IPS-NIHi11 (cell line): Measurements from ENCODE around the gene PHF3.

ENCODE experiments used
- DNase-seq: peaks from one replicate; pipeline ENCODE4 v3.0.0; 2012; ENCODE audit warnings: mixed read lengths, low spot score

Gene PHF3

DNA sequence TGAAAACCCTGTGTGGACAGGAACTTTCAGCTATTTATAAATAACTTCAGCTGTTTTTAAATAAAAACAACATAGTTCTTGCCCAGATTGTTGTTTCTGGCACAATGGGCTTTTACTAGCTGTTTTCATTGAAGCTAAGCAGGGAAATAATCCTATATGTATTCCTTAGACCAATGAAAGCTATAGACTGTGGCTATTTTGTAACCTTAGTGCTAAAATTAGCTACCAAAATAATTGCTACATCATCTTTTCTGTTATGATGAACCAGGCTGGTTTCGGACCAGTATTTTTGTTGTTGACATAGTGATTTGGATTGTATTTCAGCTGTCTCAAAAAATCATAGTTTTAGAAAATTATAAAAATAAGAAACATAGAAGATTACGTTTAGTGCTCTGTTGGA lies 13.7 kb downstream of the PHF3 start:
- DNase-seq, result no peak

DNA sequence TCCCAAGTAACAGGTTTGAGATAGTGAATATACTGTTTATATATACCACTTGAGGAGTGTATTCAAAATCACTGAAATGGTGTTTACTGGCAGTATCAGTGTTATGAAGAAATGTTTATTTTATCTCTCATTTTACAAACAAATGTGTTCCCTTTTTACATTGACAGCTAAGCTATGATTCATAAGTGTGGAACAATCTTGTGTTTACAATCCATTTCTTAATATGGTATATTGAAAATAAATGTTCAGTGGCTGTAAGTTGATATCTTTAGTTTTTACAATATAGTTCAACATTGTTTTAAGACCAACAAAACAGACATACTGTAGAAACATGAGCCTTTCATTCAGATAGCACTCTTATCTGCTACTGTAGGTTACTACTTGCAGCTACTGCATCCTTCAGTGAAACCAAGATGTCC lies 14.3 kb downstream of the PHF3 start:
- no peak for DNase-seq

DNA sequence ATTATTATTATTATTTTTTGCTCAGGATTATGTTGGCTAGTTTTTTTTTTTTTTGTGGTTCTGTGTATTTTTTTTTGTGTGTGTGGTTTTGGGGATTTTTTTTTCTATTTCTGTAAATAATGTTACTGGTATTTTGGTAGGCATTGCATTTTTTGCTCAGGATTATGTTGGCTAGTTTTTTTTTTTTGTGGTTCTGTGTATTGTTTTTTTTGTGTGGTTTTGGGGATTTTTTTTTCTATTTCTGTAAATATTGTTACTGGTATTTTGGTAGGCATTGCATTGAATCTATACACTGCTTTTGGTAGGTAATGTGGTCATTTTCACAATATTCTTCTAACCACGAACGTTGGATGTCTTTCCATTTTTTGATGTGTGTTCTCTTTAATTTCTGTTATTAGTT lies 17.4 kb downstream of the PHF3 start:
- no peak for DNase-seq

DNA sequence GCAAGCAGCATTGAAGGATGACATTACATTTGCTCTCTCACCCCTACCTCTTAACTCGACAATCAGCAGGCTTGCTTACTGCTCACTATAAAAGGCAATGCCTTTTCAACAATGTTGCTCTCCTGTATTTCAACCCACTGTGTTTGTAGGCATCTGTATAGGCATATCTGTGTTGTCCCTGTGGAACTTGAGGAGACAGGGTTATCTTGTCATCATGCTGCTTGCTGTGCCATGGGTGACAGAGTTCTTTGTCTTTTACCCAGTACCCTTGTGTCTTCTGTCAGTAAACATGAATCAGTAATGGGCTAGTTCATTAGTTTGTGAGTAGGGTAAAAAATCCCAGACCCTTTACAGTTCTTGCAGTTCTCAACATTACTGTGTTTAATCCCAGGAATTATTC lies 25.2 kb downstream of the PHF3 start:
- DNase-seq, result no peak

DNA sequence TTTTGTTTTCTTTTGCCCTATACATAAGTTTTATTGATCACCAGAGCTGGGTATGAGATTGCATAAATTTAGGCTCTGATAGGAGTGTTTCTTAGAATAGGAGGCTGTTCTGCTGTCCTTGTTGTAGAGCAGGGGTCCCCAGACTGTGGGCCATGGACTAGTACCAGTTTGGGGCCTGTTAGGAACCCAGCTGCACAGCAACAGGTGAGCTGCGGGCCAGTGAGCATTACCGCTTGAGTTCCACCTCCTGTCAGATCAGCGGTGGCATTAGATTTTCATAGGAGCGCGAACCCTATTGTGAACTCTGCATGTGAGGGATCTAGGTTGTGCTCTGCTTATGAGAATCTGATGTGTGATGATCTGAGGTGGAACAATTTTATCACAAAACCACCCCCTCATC lies 26.2 kb downstream of the PHF3 start:
- DNase-seq, result no peak

DNA sequence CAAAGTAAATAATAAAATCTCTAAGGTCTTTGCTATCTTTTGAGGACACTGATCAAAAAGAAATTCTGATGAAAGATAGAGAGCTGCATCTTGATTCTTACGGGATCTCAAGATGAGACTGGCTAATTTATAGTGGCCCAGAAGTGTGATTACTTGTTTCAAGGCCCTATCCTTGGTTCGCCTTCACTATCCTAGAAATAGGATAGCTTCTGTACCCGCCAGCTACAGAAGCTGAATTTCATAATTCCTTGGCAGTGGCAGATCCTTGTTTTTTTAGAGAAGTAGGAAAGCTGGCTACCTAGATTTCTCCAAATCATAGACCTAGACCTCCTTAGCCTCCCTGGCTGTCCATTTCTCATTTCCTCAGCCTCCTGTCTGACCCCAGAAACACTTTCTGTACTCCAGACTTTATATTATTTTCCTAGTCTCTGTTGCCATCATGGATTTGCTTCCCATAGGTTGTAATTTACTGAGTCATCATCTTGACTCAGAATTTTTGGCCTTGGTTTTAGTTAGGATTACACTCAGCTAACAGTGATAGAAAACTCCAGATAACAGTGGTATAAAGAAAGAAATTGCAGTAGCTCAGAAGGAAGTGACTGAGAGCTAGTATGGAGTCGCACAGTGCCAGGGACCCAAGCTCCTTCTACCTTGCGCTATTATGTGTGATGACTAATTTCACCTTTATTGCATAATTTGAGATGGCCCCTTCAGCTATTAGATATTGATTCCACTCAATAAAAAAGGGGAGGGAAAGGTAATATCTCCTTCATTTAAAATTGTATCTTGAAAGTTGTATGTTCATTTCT lies 27.7 kb downstream of the PHF3 start:
- no peak for DNase-seq

DNA sequence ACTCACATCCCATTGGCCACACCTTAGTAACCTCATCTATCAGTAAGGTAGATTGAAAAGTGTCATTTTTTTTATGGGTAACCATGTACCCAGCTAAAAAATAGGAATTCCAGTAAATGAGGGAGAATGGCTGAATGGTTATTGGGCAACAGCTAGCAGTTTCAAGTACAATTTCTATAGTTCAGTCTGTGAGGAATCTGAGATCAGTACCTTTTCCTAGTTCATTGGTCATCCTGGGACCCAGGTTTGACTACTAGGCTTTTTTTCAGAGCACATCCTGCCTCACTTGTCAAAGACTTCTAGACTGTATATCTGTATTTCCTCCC lies 28.3 kb downstream of the PHF3 start:
- DNase-seq, result no peak

DNA sequence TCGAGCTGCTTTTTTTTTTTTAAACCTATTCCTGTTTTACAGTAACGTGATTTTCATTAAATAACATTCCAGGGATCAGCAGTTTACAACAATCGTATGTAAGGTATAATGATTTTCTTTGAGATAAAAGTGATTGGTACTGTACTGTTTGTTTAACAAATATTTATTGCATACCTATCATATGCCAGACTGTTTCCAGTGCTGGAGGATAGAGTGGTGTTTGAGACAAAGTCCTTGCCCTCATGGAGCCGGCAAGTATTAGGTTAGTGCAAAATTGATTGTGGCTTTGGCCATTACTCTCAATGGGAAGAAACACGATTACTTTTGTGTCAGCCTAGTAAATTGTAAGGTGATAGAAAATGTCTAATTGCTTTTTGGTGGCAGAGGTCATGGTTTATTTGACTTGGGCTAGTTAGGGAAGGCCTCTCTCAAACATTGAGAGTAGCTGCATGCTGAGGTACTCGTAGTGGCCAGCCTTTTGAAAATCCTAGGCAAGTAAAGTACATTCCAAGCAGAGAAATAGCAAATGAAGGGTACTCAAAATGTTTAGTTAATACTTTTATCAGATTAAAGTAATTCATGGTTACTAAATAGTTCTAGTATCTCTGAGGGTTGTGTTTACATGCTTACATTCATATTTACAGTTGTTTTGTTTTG lies 35.6 kb downstream of the PHF3 start:
- no peak for DNase-seq

DNA sequence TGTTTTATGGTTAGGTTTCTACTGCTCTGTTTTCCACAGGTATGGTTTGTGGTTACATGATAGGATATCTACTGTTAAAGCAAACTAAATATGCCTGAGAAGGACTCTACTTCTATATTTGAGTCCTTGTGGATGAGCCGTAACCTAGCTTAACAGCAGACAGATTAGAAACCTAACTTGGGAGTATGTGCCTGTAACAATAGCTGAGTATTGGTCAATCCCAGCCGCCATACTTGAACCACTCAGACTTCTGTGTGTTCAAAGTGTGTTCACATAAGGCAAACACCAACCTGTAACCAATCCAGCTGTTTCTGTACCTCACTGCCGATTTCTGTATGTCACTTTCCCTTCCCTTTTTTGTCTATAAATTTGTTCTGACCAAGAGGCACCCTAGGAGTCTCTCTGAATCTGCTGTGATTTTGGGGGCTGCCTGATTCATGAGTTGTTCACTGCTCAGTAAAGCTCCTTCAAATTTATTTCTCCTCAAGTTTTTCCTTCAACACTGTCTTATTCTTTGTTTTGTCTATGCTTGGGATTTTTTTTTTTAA lies 37.1 kb downstream of the PHF3 start:
- DNase-seq, result no peak

DNA sequence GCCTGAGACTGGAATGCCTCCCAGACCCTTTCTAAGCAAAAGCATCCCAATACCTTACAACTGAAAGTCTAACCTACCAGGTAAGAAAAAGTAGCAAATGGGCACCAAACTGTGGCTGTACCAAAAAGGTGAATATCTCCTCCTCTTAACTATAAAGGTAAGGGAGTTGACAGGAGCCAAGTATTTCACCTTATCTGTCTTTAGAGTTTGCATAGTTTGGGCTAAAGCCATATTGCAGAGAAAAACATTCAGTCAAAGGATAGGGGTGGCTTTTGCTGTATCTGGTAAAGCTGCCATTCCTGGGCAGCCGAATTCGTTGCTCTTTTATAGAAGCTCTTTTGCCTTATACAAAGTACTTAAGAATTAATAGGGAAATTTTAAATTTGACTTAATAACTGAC lies 38.1 kb downstream of the PHF3 start:
- DNase-seq, result no peak

DNA sequence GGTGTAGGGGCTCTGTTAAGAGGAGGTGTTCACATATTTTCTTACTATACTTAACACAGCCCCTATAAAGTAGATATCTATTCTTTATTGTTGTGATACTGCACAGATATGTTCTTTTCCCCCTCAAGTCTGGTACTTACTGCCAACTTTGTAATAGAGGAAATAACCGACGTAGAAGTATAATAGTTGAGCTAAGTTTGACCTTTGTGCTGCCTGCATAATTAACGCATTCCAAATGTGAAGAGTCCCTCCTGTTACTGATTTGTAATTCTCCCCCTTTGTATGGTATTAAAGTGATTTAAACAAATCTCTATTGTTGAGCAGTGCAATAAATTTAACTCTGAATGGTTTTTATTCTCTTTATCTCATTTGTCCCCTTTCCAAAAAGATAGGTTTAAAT lies 39.0 kb downstream of the PHF3 start:
- no peak for DNase-seq

DNA sequence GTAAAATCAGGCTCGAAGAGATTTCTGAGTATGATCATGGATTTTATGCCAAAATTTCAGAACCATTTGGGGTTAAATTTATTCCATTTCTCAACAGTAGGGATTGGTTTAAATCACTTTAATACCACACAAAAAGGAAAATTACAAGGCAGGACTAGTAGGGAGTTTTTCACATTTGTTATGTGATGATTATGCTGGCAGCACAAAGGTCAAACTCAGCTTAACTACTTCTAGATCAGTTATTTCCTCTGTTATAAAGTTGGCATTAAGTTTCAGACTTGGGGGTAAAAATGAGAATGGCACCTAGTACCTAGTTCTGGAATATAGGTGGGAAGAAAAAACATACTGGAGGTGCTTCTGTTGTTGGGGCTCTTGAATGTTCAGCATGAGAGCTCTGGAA lies 39.5 kb downstream of the PHF3 start:
- DNase-seq, result no peak

DNA sequence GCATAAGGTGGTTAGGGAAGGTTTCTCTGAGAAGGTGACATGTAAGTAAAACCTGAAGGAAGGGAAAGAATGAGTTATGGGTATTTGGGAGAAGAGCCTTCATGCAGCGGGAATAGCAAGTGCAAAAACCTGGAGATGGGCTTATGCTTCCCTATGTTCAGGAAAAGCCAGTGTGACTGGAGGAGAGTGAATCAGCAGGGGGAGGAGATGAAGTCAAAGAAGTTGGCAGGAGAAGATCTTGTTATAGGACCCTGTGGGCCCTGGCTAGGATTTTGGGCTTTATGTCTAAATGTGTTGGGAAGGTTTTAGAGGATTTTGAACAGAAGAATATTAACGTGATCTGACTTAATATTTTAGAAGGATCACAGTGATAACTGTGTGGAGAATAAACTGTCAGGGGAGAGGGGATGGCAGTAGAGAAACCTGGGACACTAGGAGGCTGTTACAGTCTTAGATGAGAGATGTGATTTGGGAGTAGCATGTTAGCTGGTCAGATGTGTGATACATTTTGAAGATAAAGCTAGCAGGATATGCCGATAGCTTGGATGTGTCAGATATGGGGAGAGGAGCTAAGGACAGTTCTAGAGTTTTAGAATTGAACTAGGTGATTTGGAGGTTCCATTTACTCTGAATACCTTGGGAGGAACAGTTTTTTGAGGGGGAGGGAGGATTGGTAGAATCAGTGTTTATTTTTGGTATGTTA lies 41.0 kb downstream of the PHF3 start:
- no peak for DNase-seq

DNA sequence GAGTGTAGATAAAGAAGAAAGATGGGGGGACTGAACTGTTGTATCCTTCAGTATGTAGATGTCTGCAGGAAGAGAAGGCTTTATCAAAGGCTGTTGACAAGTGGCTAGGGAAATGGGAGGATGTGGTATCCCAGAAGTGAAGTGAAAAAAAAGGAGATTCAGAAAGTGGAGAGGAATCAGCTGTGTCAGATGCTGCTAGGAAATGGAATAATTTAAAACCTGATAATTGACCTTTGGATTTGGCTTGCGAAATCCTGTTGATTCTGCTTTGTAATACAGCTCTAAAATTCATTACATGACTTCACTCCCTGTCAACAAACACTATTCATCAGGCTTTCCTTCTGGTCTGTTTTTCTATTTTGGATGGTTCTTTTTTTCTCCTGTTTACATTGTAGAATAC lies 41.7 kb downstream of the PHF3 start:
- DNase-seq, result no peak

DNA sequence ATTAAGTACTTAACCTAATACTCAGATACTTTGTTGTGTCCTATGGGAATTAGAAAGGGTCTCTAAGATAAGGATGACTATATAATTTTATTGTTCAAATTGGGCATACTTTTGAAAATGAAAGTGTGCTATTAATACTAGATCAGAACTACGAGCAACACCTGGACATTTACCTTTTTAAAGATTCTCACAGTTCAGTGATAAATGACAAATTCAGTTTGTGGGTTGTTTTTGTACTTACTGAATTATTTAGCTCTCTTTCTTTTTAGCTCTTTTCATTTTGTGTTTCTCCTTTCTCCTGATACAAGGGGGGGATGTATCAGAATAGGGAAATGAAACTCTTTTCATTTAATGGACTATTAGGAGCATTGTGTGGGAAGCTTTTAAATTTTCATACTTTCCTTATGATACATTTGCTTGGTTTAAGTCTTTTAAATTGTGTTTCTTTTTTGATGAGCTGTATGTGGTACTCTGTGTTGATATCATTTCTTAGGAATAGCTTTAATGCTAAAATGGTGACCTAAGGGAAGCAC lies 47.5 kb downstream of the PHF3 start:
- no peak for DNase-seq

DNA sequence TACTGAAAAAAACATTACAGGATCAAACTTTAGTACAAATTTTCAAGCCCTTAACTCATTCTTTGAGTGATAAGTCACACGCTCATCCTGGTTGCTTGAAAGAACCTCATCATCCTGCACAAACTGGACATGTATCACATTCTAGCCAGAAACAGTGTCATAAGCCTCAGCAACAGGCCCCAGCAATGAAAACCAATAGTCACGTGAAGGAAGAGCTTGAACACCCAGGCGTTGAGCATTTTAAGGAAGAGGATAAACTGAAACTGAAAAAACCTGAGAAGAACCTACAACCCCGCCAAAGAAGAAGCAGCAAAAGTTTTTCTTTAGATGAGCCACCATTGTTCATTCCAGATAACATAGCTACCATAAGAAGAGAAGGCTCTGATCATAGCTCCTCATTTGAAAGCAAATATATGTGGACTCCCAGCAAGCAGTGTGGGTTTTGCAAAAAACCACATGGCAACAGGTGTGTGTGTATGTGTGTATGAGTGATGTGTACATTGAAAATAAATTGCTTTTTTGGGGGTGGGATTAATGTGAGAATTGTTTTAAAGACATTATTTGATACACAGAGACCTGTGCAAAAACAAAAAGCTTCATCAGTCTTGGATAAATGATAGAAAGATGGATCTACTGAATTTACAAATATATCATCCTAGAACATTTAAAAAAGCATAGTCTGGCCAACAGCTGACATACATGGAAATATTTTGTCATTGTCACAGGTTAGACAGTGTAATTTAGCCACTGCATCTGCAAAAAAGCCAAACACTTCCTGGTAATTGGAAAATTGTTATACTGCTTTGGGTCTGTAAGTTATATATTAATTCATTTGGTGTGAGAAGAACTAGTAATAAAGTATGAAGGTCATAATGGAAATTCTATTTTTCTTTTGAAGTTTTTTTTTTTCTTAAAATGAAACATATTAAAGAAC lies 50.1 kb downstream of the PHF3 start:
- no peak for DNase-seq

DNA sequence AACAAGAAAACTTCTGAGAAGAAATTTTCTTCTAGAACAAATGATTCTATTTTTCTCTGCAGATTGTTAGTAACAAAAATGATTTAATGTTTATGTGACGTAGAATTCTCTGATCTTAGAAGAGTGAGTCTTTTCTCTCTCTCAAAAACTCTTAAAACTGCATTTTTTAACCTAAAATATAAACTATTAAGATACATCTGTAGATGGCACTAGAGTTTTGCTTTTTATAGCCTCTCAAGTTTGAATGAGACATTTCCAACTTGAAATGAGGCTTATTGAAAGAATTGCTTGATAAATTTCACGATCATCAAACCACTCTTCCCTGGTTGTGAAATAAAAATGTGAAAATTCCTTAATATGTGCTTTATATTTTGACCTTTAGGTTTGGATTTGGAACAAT lies 53.8 kb downstream of the PHF3 start:
- DNase-seq, result no peak

DNA sequence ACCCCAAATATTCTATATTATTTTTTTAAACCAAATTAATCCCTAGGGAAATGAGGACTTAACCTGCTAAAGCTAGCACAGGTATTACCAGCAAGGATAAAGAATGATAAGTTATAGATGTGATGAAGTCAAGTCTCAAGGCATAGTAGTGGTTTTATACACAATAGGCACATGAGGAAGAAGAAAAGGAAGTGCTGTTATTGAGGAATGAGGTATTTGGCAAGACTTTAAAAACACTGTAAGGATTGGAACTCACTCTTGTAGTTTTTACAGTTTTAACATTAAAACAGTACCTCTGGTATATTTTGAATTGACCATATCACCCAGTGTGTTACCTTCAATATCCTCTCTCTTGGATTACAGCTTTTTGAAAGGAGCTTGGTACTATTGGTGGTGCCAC lies 54.6 kb downstream of the PHF3 start:
- no peak for DNase-seq

DNA sequence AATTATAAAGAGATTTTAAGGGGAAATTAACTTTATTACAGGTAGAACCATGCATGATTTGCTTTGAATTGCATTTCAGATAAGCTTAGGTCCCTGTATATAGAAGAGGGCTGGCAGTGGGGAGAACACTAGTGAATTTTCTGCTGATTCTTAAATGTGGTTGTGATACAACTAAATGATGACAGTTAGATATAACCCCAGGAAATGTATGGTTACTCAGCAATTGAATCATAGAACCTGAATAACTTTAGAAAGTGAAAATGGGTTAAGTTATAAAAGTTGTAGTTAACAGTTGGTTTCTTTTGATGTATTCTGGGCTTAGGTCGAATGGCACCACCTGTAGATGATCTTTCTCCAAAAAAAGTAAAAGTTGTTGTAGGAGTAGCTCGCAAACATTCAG lies 70.1 kb downstream of the PHF3 start:
- no peak for DNase-seq

DNA sequence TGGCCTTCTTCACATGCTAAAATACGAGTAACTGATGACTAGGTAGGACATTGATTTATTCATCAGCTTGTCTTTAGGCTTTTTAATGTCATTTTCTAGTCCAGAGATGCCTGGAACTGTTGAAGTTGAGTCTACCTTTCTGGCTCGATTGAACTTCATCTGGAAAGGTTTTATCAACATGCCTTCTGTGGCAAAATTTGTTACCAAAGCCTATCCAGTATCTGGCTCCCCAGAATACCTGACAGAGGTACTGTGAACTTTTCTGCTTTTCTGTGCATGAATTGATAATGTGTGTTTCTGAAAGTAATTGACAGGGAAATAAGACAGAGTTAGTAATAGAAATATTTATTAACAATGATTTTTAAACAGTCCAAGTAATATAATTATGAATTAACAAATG lies 71.0 kb downstream of the PHF3 start:
- DNase-seq, result no peak

DNA sequence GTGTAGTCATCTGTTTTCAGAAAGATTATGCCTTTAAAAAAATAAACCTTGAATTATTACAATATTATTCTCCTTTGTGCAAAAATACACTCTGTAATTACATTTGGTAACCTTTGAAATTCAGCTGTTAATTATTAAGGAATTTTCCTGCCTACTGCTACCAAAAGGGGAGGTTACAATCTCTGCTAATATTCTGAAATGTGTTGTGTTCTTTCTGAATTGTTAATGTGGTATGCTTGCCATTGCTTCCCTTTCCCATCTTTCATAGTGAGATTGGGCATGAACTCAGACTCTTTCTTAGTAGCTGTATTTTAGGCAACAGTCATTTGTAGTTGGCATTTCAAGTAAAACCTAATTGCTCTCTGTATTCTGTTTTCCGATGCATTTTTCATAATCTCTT lies 73.0 kb downstream of the PHF3 start:
- no peak for DNase-seq

DNA sequence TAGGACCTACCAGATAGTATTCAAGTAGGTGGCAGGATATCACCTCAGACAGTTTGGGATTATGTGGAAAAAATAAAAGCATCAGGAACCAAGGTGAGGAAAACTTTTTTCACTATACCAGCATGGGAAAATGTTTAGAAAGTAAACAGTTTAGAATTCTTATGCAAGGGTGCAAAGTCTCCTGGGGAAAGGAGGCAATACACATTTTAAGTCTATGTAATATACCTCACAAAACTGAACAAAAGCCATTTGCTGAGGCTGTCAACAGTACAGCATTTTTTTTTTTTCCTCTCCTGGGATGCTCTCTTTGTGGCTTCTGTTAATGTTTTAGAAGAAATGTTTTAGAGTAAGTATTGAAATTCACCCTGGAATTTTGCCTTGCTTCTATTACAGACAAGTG lies 73.5 kb downstream of the PHF3 start:
- DNase-seq, result no peak
